Type B pancreatic cell (in vitro differentiated cells): ENCODE data around the gene COL4A3. TPM values are rescaled to one million over a fixed set of nuclear protein-coding genes. Genes with fewer than 3 reads are reported as not detected.
A peak's percentile ranks its signal among the peaks of the same experiment; 100 is the strongest.

Experiments
- DNase-seq: peaks from one replicate; pipeline ENCODE4 v3.0.0; 2021; ENCODE audit warnings: mixed read lengths; ENCODE audit not compliant: unreplicated experiment; ENCODE audit errors: extremely low spot score
- H3K27ac Mint-ChIP-seq: 2 replicates; pipeline ENCODE4 v1.8.0; 2021; ENCODE audit warnings: mild to moderate bottlenecking, mixed read lengths
- H3K27me3 Mint-ChIP-seq: 2 replicates; pipeline ENCODE4 v1.8.0; 2021; ENCODE audit warnings: mixed read lengths
- H3K36me3 Mint-ChIP-seq: 2 replicates; pipeline ENCODE4 v1.8.0; 2021; ENCODE audit warnings: mixed read lengths
- H3K4me1 Mint-ChIP-seq: one replicate; pipeline ENCODE4 v1.8.0; 2021; ENCODE audit warnings: mixed read lengths; ENCODE audit not compliant: unreplicated experiment
- H3K4me3 Mint-ChIP-seq: 2 replicates; pipeline ENCODE4 v1.8.0; 2021; ENCODE audit warnings: mild to moderate bottlenecking, mixed read lengths
- H3K9me3 Mint-ChIP-seq: 2 replicates; pipeline ENCODE4 v1.8.0; 2021; ENCODE audit warnings: mixed read lengths
- CTCF ChIP-seq: fragments of 200-600 bp; sonication (generic); conservative IDR thresholded peaks from 2 replicates; pipeline ENCODE4 v1.5.0; 2021; ENCODE audit warnings: antibody characterized with exemption, mild to moderate bottlenecking
- total RNA-seq: library from RNA; stranded (reverse); gene quantifications from 2 replicates; pipeline ENCODE4 v1.2.1, GENCODE V29; 2021; ENCODE audit warnings: low replicate concordance

The COL4A3 gene
- total RNA-seq, 1 donor from 2014 or later = 0.19 TPM

GRCh38 chr2:227312579-227312978, 148.2 kb downstream of the COL4A3 start:
- no peak overlapping the region for H3K27ac Mint-ChIP-seq
- TF ChIP-seq CTCF = no peak
- H3K4me1 Mint-ChIP-seq = no peaks in the 10 kb centered on the region
- H3K27me3 Mint-ChIP-seq = no peaks in the 10 kb centered on the region
- H3K36me3 Mint-ChIP-seq = no peaks in the 10 kb centered on the region
- H3K4me3 Mint-ChIP-seq = no peak overlapping the region
- DNase-seq = no peak
- H3K9me3 Mint-ChIP-seq = peaks cover 1% of the 10 kb centered on the region

GRCh38 chr2:227313310-227313709, 148.9 kb downstream of the COL4A3 start:
- DNase-seq = no peak
- no peak overlapping the region for H3K4me3 Mint-ChIP-seq
- no peaks in the 10 kb centered on the region for H3K4me1 Mint-ChIP-seq
- H3K27ac Mint-ChIP-seq = no peak overlapping the region
- H3K36me3 Mint-ChIP-seq = no peaks in the 10 kb centered on the region
- H3K9me3 Mint-ChIP-seq = peaks cover 5% of the 10 kb centered on the region
- no peaks in the 10 kb centered on the region for H3K27me3 Mint-ChIP-seq
- TF ChIP-seq CTCF = no peak

- no peaks in the 10 kb centered on the region for H3K4me1 Mint-ChIP-seq
- no peak for DNase-seq
- TF ChIP-seq CTCF = no peak
- peaks cover 4% of the 10 kb centered on the region for H3K36me3 Mint-ChIP-seq
- no peak overlapping the region for H3K27ac Mint-ChIP-seq
- no peak overlapping the region for H3K4me3 Mint-ChIP-seq
- H3K9me3 Mint-ChIP-seq = peaks cover 5% of the 10 kb centered on the region
- no peaks in the 10 kb centered on the region for H3K27me3 Mint-ChIP-seq
These were observed 153.4 kb downstream of the COL4A3 start for GRCh38 chr2:227317834-227318233.

GRCh38 chr2:227320305-227321094, 156.1 kb downstream of the COL4A3 start:
- Mint-ChIP-seq H3K27me3 (no peaks in the 10 kb centered on the region), H3K9me3 (peaks cover 5% of the 10 kb centered on the region), H3K27ac (no peak overlapping the region), H3K4me1 (no peaks in the 10 kb centered on the region), H3K4me3 (no peak overlapping the region), H3K36me3 (peaks cover 5% of the 10 kb centered on the region)
- no peak for TF ChIP-seq CTCF
- no peak for DNase-seq

GRCh38 chr2:227322530-227323205, 158.2 kb downstream of the COL4A3 start:
- Mint-ChIP-seq H3K4me1 (peaks cover 12% of the 10 kb centered on the region), H3K27me3 (no peaks in the 10 kb centered on the region), H3K4me3 (peak overlapping the region; percentile 27), H3K9me3 (peaks cover 3% of the 10 kb centered on the region), H3K27ac (no peak overlapping the region), H3K36me3 (peaks cover 5% of the 10 kb centered on the region)
- no peak for DNase-seq
- TF ChIP-seq CTCF = no peak
